22Rv1 (cell line): ENCODE data around the gene DIP2A.
"Not testable (repeated sequence)": the region's sequence is repeated elsewhere in the genome, so short reads cannot be mapped to it uniquely, and the experiment has no call there.

Experiments
- H3K27ac ChIP-seq: fragments of 450-650 bp; 2 replicates; pipeline ENCODE4 v1.5.1; 2017
- CTCF ChIP-seq: fragments of 450-650 bp; IDR thresholded peaks from 2 replicates; pipeline ENCODE4 v1.5.1; 2017; ENCODE audit warnings: mild to moderate bottlenecking
- ZFX ChIP-seq: fragments of 450-650 bp; IDR thresholded peaks from 2 replicates; pipeline ENCODE4 v1.6.1; 2017; ENCODE audit warnings: antibody characterized with exemption, borderline replicate concordance

Gene DIP2A

DNA sequence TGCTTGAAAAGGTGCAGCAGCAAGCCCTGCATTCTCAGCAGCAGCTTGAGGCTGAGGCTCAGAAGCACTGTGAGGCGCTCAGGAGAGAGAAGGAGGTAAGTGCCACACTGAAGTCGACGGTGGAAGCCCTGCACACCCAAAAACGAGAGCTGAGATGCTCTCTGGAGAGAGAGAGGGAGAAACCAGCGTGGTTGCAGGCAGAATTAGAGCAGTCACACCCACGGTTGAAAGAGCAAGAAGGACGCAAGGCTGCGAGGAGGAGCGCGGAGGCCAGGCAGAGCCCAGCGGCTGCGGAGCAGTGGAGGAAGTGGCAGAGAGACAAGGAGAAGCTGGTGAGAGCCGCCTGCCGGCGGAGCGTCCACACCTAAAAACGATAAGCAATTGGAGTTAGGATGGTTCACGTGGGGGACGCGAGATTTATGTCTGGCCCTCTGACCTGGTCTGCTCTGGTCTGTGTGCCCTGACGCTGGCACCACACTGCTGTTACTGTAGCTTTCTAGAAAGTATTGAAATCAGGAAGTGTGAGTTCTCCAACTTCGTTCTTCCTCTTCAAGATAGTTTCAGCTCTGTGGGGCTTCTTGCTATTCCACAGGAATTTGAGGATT is 26.7 kb upstream of the DIP2A start:
- TF ChIP-seq ZFX (no peak), CTCF (no peak)
- no peak overlapping the region for H3K27ac ChIP-seq

DNA sequence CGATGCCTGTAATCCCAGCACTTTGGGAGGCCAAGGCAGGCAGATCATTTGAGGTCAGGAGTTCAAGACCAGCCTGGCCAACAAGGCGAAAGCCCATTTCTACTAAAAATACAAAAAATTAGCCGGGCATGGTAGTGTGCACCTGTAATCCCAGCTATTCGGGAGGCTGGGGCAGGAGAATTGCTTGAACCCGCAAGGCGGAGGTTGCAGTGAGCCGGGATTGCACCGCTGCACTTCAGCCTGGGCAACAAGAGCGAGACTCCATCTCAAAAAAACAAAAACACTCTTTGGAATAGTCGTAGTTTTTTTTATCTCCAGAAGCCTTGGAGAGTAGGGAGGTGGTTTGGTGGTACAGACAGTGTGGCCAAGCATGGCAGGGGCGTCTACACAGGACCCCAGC is 25.6 kb upstream of the DIP2A start:
- not testable (repeated sequence) for H3K27ac ChIP-seq

DNA sequence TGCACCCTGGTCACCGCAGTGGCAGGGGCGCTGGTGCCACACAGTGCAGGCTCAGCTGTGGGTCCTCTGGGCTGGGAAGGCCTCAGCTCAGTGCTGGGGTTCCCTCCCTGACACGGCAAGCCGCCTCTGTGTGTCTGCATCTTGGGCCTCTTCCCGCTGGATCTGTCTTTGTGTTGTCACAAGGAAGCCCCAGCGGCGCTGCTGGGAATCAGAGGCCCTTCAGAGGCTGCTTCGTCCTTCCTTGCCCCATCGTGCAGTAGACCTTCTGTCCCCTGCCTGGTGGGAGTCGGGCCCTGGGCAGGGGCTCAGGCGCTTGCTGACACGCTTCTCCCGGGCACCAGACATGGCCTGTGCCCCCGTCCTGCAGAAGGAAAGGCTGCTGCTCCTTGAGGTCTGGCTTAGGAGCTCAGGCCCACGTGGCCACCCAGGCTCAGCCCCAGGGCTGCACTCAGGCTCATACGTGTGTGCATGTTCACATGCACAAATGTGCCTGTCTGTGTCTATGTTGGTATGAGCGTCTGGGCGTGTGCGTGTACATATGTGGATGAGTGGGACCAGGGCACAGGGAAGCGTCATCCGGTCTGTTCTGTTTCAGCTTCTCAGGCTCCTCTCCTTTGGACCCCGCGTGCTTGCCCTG is 24.3 kb upstream of the DIP2A start:
- TF ChIP-seq ZFX (no peak), CTCF (no peak)
- no peak overlapping the region for H3K27ac ChIP-seq

DNA sequence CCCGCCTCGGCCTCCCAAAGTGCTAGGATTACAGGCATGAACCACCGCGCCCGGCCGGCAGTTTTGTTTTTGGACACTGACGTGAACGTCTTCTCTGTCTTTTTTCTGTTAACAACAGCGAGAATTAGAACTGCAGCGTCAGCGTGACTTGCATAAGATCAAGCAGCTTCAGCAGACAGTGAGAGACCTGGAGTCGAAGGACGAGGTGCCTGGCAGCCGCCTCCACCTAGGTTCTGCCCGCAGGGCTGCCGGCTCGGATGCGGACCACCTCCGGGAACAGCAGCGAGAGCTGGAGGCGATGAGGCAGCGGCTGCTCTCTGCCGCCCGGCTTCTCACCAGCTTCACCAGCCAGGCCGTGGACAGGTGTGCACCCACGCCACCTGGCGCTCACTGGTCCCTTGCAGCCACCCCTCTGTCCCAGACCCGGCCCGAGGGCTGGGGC is 22.9 kb upstream of the DIP2A start:
- H3K27ac ChIP-seq: no peak overlapping the region

DNA sequence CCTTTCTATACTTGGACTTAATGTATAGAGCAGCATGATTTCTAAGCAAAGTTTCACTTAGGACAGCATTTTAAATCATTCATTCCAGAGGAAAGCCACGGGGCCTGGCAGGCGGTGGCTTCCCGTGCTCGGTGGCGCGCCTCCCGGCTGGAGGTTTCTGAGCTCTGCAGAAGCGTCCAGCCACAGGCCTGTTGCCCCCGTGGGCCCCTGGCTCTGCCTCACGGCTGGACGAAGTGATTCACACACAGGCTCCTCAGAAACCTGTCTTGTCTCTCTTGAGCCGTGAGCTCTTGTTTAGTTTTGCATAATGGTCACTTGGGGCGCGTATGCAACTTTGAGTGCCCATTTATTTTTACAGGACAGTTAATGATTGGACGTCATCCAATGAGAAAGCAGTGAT is 22.1 kb upstream of the DIP2A start:
- H3K27ac ChIP-seq: no peak overlapping the region
- TF ChIP-seq ZFX (no peak), CTCF (no peak)

More for the DNA sequence above, 22.9 kb upstream of the DIP2A start:
- no peak for TF ChIP-seq ZFX
- TF ChIP-seq CTCF: no peak

DNA sequence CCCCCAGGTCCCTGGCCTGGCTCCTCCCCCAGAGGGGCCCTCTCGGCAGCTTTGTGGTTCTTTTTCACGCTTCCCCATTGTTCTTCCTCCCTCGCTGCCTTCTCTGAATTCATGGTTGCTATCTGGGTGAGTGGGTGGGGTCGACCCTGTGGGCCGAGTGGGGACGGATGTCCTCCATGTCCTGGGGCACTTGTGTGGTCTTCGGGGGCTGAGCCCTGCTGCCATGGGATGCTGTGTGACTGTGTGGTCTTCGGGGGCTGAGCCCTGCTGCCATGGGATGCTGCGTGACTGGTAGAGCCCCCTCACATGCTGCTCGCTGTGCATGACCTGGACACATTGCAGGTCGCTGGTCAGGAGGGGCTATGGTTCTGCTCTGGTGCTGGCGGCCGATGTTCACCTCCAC is 21.6 kb upstream of the DIP2A start:
- H3K27ac ChIP-seq: no peak overlapping the region
- TF ChIP-seq ZFX: no peak
- no peak for TF ChIP-seq CTCF

DNA sequence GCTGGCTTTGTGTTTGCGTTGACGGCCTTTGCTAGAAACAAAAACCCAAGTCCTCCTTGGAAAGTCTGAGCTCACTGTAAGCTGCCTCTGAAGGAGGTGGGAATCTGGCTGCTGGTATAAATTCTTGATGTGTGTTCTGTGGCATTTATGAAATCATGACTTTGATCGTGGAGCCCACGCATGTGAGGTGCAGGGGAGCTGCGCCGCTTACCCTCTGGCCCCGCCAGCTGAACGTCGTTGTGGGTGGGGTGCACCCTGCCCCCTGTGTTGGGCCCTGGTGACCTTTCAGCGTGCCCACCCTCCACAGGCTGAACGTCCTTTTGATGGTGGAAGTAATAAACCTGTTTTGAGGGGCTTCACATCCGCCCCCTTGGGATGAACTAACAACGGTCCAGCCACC is 21.2 kb upstream of the DIP2A start:
- no peak overlapping the region for H3K27ac ChIP-seq
- TF ChIP-seq ZFX: no peak
- no peak for TF ChIP-seq CTCF

GRCh38 chr21:46438241-46438640 is 20.4 kb upstream of the DIP2A start:
- H3K27ac ChIP-seq: no peak overlapping the region
- TF ChIP-seq CTCF: no peak
- TF ChIP-seq ZFX: no peak
